GM18873 (cell line): ENCODE results near the gene NISCH.

Experiments used
- ATAC-seq: cut with Tn5 transposase; IDR thresholded peaks from one replicate; pipeline ENCODE4 v1.9.1; 2021; ENCODE audit warnings: mild to moderate bottlenecking, moderate library complexity, moderate number of reproducible peaks; ENCODE audit not compliant: unreplicated experiment, low FRiP score

Gene NISCH

GRCh38 chr3:52469001-52469400, 13.6 kb downstream of the NISCH start:
- ATAC-seq = no peak

- ATAC-seq = no peak
Measured at GRCh38 chr3:52470920-52471319, 15.5 kb downstream of the NISCH start.

GRCh38 chr3:52471371-52472238, 16.2 kb downstream of the NISCH start:
- no peak for ATAC-seq

GRCh38 chr3:52472239-52473000, 17.0 kb downstream of the NISCH start:
- ATAC-seq = no peak

- ATAC-seq = no peak
Measured at GRCh38 chr3:52473026-52473425, 17.6 kb downstream of the NISCH start.

GRCh38 chr3:52477076-52477795, 21.8 kb downstream of the NISCH start:
- ATAC-seq = no peak

- no peak for ATAC-seq
Measured at GRCh38 chr3:52477796-52478095, 22.3 kb downstream of the NISCH start.

- no peak for ATAC-seq
Measured at GRCh38 chr3:52479037-52479876, 23.9 kb downstream of the NISCH start.

GRCh38 chr3:52479877-52480575, 24.6 kb downstream of the NISCH start:
- no peak for ATAC-seq

GRCh38 chr3:52480768-52481715, 25.6 kb downstream of the NISCH start:
- ATAC-seq = no peak

GRCh38 chr3:52481819-52482521, 26.6 kb downstream of the NISCH start:
- no peak for ATAC-seq

GRCh38 chr3:52483081-52483480, 27.7 kb downstream of the NISCH start:
- no peak for ATAC-seq

GRCh38 chr3:52483577-52484381, 28.4 kb downstream of the NISCH start:
- no peak for ATAC-seq

- ATAC-seq = no peak
Measured at GRCh38 chr3:52484680-52485461, 29.5 kb downstream of the NISCH start.

- no peak for ATAC-seq
Measured at GRCh38 chr3:52487050-52487787, 31.8 kb downstream of the NISCH start.
